KMS-11 (cell line): Measurements from ENCODE around the gene VASP.

Source experiments
- H2AFZ ChIP-seq: fragments of 200-600 bp; sonication (generic); 2 replicates; pipeline ENCODE4 v1.6.1; 2016; ENCODE audit warnings: antibody characterized with exemption, mixed run types, low read depth
- H3K27ac ChIP-seq: fragments of 200-600 bp; sonication (generic); 2 replicates; pipeline ENCODE4 v1.6.1; 2016; ENCODE audit warnings: mild to moderate bottlenecking, mixed run types
- H3K27me3 ChIP-seq: fragments of 200-600 bp; sonication (generic); 2 replicates; pipeline ENCODE4 v1.6.1; 2017; ENCODE audit warnings: mild to moderate bottlenecking, low read depth, mixed run types, moderate library complexity; ENCODE audit not compliant: insufficient read depth
- H3K36me3 ChIP-seq: fragments of 200-600 bp; sonication (generic); 2 replicates; pipeline ENCODE4 v1.6.1; 2017; ENCODE audit warnings: mild to moderate bottlenecking, mixed run types; ENCODE audit not compliant: insufficient read depth
- H3K4me1 ChIP-seq: fragments of 200-600 bp; sonication (generic); 2 replicates; pipeline ENCODE4 v1.6.1; 2016; ENCODE audit warnings: mild to moderate bottlenecking, low read depth, mixed run types; ENCODE audit not compliant: poor library complexity, severe bottlenecking
- H3K4me2 ChIP-seq: fragments of 200-600 bp; sonication (generic); 2 replicates; pipeline ENCODE4 v1.7.0; 2016; ENCODE audit warnings: mild to moderate bottlenecking, mixed run types
- H3K4me3 ChIP-seq: fragments of 200-600 bp; sonication (generic); IDR thresholded peaks from 2 replicates; pipeline ENCODE4 v1.6.1; 2017; ENCODE audit warnings: low read depth, low read length, mixed read lengths; ENCODE audit not compliant: insufficient read depth
- H3K79me2 ChIP-seq: fragments of 200-600 bp; sonication (generic); 2 replicates; pipeline ENCODE4 v1.6.1; 2016; ENCODE audit warnings: low read depth, mixed run types; ENCODE audit not compliant: insufficient read depth
- H3K9ac ChIP-seq: fragments of 200-600 bp; sonication (generic); 2 replicates; pipeline ENCODE4 v1.6.1; 2016; ENCODE audit warnings: mild to moderate bottlenecking, mixed run types
- H4K20me1 ChIP-seq: fragments of 200-600 bp; sonication (generic); 2 replicates; pipeline ENCODE4 v1.6.1; 2016; ENCODE audit warnings: mild to moderate bottlenecking, mixed run types; ENCODE audit not compliant: insufficient read depth
- CTCF ChIP-seq: fragments of 200-600 bp; sonication (generic); conservative IDR thresholded peaks from 2 replicates; pipeline ENCODE4 v1.6.1; 2017; ENCODE audit warnings: low read depth, mild to moderate bottlenecking, antibody characterized with exemption, low read length, moderate library complexity, mixed read lengths

VASP gene

GRCh38 chr19:45526143-45526542 is 18.9 kb downstream of the VASP start:
- H3K79me2 ChIP-seq = no peaks in the 10 kb centered on the region
- H3K4me1 ChIP-seq = peaks cover 5% of the 10 kb centered on the region
- no peaks in the 10 kb centered on the region for H3K27me3 ChIP-seq
- H4K20me1 ChIP-seq = no peaks in the 10 kb centered on the region
- no peaks in the 10 kb centered on the region for H3K36me3 ChIP-seq
- no peak overlapping the region for H3K27ac ChIP-seq
- H2AFZ ChIP-seq = no peak overlapping the region
- no peak overlapping the region for H3K4me3 ChIP-seq
- H3K9ac ChIP-seq = no peak overlapping the region
- no peak for TF ChIP-seq CTCF
- no peak overlapping the region for H3K4me2 ChIP-seq

- H2AFZ ChIP-seq = no peak overlapping the region
- no peak for TF ChIP-seq CTCF
- H3K4me3 ChIP-seq = no peak overlapping the region
- peaks cover 5% of the 10 kb centered on the region for H3K4me1 ChIP-seq
- H3K36me3 ChIP-seq = no peaks in the 10 kb centered on the region
- no peaks in the 10 kb centered on the region for H3K79me2 ChIP-seq
- no peak overlapping the region for H3K27ac ChIP-seq
- no peak overlapping the region for H3K4me2 ChIP-seq
- H4K20me1 ChIP-seq = no peaks in the 10 kb centered on the region
- H3K9ac ChIP-seq = no peak overlapping the region
- no peaks in the 10 kb centered on the region for H3K27me3 ChIP-seq
Measured at GRCh38 chr19:45526971-45527370, 19.7 kb downstream of the VASP start.

- Histone ChIP-seq H3K27ac (no peak overlapping the region), H3K9ac (no peak overlapping the region), H3K27me3 (no peaks in the 10 kb centered on the region)
Measured at GRCh38 chr19:45527731-45528130, 20.5 kb downstream of the VASP start.

GRCh38 chr19:45528149-45528743 is 21.0 kb downstream of the VASP start:
- Histone ChIP-seq H3K4me3 (no peak overlapping the region), H3K27me3 (no peaks in the 10 kb centered on the region), H3K4me1 (peaks cover 4% of the 10 kb centered on the region), H3K79me2 (no peaks in the 10 kb centered on the region), H4K20me1 (no peaks in the 10 kb centered on the region), H2AFZ (no peak overlapping the region), H3K9ac (no peak overlapping the region), H3K27ac (no peak overlapping the region), H3K36me3 (no peaks in the 10 kb centered on the region), H3K4me2 (no peak overlapping the region)
- no peak for TF ChIP-seq CTCF

More at GRCh38 chr19:45527731-45528130, 20.5 kb downstream of the VASP start:
- H4K20me1 ChIP-seq = no peaks in the 10 kb centered on the region
- peaks cover 5% of the 10 kb centered on the region for H3K4me1 ChIP-seq
- H3K79me2 ChIP-seq = no peaks in the 10 kb centered on the region
- no peaks in the 10 kb centered on the region for H3K36me3 ChIP-seq
- H3K4me2 ChIP-seq = no peak overlapping the region
- H3K4me3 ChIP-seq = no peak overlapping the region
- no peak for TF ChIP-seq CTCF
- no peak overlapping the region for H2AFZ ChIP-seq
